Uterus (tissue), 4 donors: Measurements from ENCODE around the gene MANEAL. TPM values are rescaled to one million over a fixed set of nuclear protein-coding genes. Genes with fewer than 3 reads are reported as not detected.
"Not testable (repeated sequence)": the region's sequence is repeated elsewhere in the genome, so short reads cannot be mapped to it uniquely, and the experiment has no call there.

Source experiments
- DNase-seq, 2 donors: peaks; one replicate each; pipeline ENCODE4 v3.0.0-alpha.2; 2019 to 2020
- H3K27ac ChIP-seq, 2 donors: fragments of 200-600 bp; sonication (generic); 1 replicate in 1 of 2; 2 replicates in 1 of 2; pipeline ENCODE4 v1.5.1; 2016 to 2018
- H3K27me3 ChIP-seq, 2 donors: fragments of 200-600 bp; sonication (generic); one replicate each; pipeline ENCODE4 v1.5.1; 2018 to 2019; ENCODE audit warnings: control low read depth in 1 of 2
- H3K36me3 ChIP-seq, 2 donors: fragments of 200-600 bp; sonication (generic); one replicate each; pipeline ENCODE4 v1.5.1; 2019; ENCODE audit warnings: control low read depth in 1 of 2
- H3K4me1 ChIP-seq, 2 donors: fragments of 200-600 bp; sonication (generic); one replicate each; pipeline ENCODE4 v1.5.1; 2018 to 2019; ENCODE audit warnings: control low read depth in 1 of 2
- H3K4me3 ChIP-seq, 2 donors: fragments of 200-600 bp; sonication (generic); 1 replicate in 1 of 2; 2 replicates in 1 of 2; pipeline ENCODE4 v1.5.1; 2018 to 2019; ENCODE audit warnings: mild to moderate bottlenecking in 1 of 2
- H3K9me3 ChIP-seq, 2 donors: fragments of 200-600 bp; sonication (generic); one replicate each; pipeline ENCODE4 v1.5.1; 2019; ENCODE audit warnings: control low read depth in 1 of 2
- POLR2A ChIP-seq, 2 donors: fragments of 450-650 bp; IDR thresholded peaks; one replicate each; pipeline ENCODE4 v1.6.1; 2016; ENCODE audit warnings: antibody characterized with exemption in 2 of 2, mild to moderate bottlenecking in 1 of 2, moderate library complexity in 1 of 2
- intact Hi-C: fragments of 100-400 bp; cut with DNase I; formaldehyde crosslinking; loops from one replicate; pipeline ENCODE4 v1.15.1; 2023; ENCODE audit warnings: low total_unique reads
- total RNA-seq, 4 donors: library from RNA; depleted of rRNA in 3 of 4; stranded (reverse); fragments of >200 nt in 3 of 4; gene quantifications; one replicate each; pipeline versions ENCODE4 v1.1.0 to v1.2.4, GENCODE V29; 2014 to 2023
- TF ChIP-seq, protein P1 (sequence below), 4 experiments: fragments of 200-600 bp in 2 of 4; fragments of 450-650 bp in 2 of 4; sonication (generic) in 2 of 4; IDR thresholded peaks; one replicate each; pipeline ENCODE4 v1.5.1; 2016 to 2019; ENCODE audit warnings: antibody characterized with exemption in 4 of 4, mild to moderate bottlenecking in 2 of 4, moderate library complexity in 1 of 4
- donor health status: DM: yes; HTN: yes; CAD: no.

Gene MANEAL
- total RNA-seq, 4 donors from 2014 or later, result 1.8 to 2.6 TPM; not detected in 2

DNA sequence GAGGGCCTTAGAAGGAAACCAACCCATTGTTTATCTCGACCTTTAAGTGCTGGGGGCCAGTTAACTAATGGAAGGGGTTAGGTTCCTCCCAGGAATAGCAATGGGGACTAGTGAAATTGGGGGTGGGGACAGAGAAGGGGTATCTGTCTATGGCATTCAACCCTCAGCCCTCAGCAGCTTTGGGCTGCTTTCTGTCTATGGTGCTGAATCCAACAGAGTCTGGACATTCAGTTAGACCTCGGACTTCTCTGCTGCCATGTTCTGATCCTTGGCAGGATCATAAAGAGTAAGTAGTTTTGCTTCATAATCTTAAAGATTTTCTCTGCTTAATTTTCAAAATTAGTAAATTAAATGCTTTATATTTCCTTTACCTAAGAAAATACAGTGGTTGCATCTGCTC is 26.2 kb upstream of the MANEAL start:
- H3K4me3 ChIP-seq, result no peak overlapping the region
- no peak for DNase-seq
- intact Hi-C loops, result no loop called here
- TF ChIP-seq POLR2A (IDR thresholded peaks at IDR 0.05), result no peak
- TF ChIP-seq, protein P1, sequence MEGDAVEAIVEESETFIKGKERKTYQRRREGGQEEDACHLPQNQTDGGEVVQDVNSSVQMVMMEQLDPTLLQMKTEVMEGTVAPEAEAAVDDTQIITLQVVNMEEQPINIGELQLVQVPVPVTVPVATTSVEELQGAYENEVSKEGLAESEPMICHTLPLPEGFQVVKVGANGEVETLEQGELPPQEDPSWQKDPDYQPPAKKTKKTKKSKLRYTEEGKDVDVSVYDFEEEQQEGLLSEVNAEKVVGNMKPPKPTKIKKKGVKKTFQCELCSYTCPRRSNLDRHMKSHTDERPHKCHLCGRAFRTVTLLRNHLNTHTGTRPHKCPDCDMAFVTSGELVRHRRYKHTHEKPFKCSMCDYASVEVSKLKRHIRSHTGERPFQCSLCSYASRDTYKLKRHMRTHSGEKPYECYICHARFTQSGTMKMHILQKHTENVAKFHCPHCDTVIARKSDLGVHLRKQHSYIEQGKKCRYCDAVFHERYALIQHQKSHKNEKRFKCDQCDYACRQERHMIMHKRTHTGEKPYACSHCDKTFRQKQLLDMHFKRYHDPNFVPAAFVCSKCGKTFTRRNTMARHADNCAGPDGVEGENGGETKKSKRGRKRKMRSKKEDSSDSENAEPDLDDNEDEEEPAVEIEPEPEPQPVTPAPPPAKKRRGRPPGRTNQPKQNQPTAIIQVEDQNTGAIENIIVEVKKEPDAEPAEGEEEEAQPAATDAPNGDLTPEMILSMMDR (IDR thresholded peaks at IDR 0.05), result no peak
- H3K36me3 ChIP-seq, result no peaks in the 10 kb centered on the region
- no peaks in the 10 kb centered on the region for H3K4me1 ChIP-seq
- peaks cover 6 to 19% of the 10 kb centered on the region in 2 donors for H3K27me3 ChIP-seq
- no peak overlapping the region for H3K27ac ChIP-seq
- no peaks in the 10 kb centered on the region for H3K9me3 ChIP-seq

- H3K27me3 ChIP-seq, H3K27ac ChIP-seq, intact Hi-C loops, H3K4me3 ChIP-seq, H3K36me3 ChIP-seq, H3K9me3 ChIP-seq, DNase-seq, H3K4me1 ChIP-seq: not testable (repeated sequence)
These were observed 22.2 kb upstream of the MANEAL start for GRCh38 chr1:37771440-37771839.

DNA sequence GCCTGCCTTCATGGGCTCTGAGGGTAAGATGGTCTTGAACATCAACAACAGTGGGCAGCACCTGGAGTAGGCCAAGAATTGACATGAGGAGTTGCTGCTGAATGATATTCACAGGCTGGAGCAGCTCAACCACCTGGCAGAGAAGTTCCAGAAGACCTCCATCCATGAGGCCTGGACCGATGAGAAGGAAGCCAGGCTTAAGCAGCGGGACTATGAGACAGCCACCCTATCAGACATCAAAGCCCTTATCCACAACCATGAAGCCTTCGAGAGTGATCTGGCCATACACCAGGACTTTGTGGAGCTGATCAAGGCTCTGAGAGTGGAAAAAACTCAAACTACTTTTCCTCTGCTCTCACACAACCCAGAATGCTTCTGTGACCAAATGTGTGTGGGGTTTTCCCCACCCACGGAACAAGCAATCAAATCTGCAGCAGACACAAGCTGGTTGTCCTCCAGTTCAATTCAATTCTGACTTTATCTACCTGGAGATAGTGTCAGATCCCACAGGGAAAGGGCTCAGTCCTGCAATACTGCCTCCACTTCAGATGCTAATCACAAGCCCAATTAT is 16.6 kb upstream of the MANEAL start:
- TF ChIP-seq POLR2A (IDR thresholded peaks at IDR 0.05), result no peak
- TF ChIP-seq, protein P1 (IDR thresholded peaks at IDR 0.05), result no peak

DNA sequence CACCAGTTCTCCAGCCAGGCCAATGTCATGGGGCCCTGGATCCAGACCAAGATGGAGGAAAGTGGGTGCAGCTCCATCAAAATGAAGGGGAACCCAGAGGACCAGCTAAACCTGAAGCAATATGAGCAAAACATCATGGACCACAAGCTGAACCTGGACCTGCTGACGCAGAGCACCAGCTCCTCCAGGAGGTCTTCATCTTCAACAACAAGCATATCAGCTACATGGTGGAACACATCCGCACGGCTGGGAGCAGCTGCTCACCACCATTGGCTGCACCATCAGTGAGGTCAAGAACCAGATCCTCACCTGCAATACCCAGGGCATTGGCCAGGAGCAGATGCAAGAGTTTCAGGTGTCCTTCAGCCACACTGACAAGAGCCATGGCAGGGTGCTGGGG is 15.0 kb upstream of the MANEAL start:
- Histone ChIP-seq H3K27me3 (no peaks in the 10 kb centered on the region), H3K4me1 (no peaks in the 10 kb centered on the region), H3K27ac (no peak overlapping the region), H3K36me3 (no peaks in the 10 kb centered on the region), H3K9me3 (no peaks in the 10 kb centered on the region), H3K4me3 (no peak overlapping the region)
- intact Hi-C loops, result no loop called here
- TF ChIP-seq, protein P1 (IDR thresholded peaks at IDR 0.05), result no peak
- no peak for TF ChIP-seq POLR2A (IDR thresholded peaks at IDR 0.05)
- DNase-seq, result no peak

More for the DNA sequence above, 16.6 kb upstream of the MANEAL start:
- Histone ChIP-seq H3K27me3 (no peaks in the 10 kb centered on the region), H3K36me3 (no peaks in the 10 kb centered on the region), H3K27ac (no peak overlapping the region), H3K4me3 (no peak overlapping the region), H3K4me1 (no peaks in the 10 kb centered on the region), H3K9me3 (no peaks in the 10 kb centered on the region)
- no peak for DNase-seq
- intact Hi-C loops, result no loop called here

- Histone ChIP-seq H3K27ac (no peak overlapping the region), H3K27me3 (no peaks in the 10 kb centered on the region), H3K36me3 (no peaks in the 10 kb centered on the region), H3K4me1 (no peaks in the 10 kb centered on the region), H3K9me3 (no peaks in the 10 kb centered on the region), H3K4me3 (no peak overlapping the region)
- intact Hi-C loops, result no loop called here
- TF ChIP-seq, protein P1 (IDR thresholded peaks at IDR 0.05), result no peak
- TF ChIP-seq POLR2A (IDR thresholded peaks at IDR 0.05), result no peak
- no peak for DNase-seq
These were observed 11.2 kb upstream of the MANEAL start for GRCh38 chr1:37782491-37782890.
